ENCODE data around the gene ITGA11.

ITGA11 gene

DNA sequence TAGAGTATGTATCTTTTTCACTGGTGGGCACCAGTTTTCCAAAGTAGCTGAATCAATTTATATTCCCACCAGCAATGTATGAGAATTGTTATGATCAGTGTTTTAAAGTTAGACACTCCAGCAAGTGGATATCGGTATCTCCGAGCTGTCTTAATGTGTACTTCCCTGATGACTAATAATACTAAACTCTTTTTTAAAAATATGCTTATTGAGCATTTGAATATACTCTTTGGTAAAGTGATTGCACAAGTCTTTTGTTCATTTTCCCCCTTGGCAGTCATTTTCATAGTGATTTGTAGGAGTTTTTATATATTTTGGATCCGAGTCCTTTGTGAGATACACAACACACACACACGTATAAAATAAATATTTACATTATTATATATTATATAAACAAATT is 166.9 kb downstream of the ITGA11 start:
- H4K20me1 ChIP-seq (ENCODE audit: insufficient read depth, low read length) = no peaks in the 10 kb centered on the region
- peaks cover 3% of the 10 kb centered on the region; the same call in 1 of the 2 replicates for H3K27me3 ChIP-seq (ENCODE audit: insufficient read depth, low read length)
- no peak overlapping the region for H3K4me3 ChIP-seq (ENCODE audit: low read depth, low read length, poor library complexity, severe bottlenecking)
- no peaks in the 10 kb centered on the region for H3K79me2 ChIP-seq (ENCODE audit: insufficient read depth, low read length)
- H2AFZ ChIP-seq (ENCODE audit: low read length) = no peak overlapping the region
- no peaks in the 10 kb centered on the region for H3K9me3 ChIP-seq (ENCODE audit: low read length)
- H3K9ac ChIP-seq (ENCODE audit: low read length) = no peak overlapping the region
- no peaks in the 10 kb centered on the region for H3K9me2 ChIP-seq (ENCODE audit: low read depth, low read length)
- no peak for TF ChIP-seq EZH2 (IDR thresholded peaks at IDR 0.05; ENCODE audit: borderline replicate concordance, low read length)
- TF ChIP-seq, protein P1, sequence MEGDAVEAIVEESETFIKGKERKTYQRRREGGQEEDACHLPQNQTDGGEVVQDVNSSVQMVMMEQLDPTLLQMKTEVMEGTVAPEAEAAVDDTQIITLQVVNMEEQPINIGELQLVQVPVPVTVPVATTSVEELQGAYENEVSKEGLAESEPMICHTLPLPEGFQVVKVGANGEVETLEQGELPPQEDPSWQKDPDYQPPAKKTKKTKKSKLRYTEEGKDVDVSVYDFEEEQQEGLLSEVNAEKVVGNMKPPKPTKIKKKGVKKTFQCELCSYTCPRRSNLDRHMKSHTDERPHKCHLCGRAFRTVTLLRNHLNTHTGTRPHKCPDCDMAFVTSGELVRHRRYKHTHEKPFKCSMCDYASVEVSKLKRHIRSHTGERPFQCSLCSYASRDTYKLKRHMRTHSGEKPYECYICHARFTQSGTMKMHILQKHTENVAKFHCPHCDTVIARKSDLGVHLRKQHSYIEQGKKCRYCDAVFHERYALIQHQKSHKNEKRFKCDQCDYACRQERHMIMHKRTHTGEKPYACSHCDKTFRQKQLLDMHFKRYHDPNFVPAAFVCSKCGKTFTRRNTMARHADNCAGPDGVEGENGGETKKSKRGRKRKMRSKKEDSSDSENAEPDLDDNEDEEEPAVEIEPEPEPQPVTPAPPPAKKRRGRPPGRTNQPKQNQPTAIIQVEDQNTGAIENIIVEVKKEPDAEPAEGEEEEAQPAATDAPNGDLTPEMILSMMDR (IDR thresholded peaks at IDR 0.05; ENCODE audit: low read length) = no peak
- no peaks in the 10 kb centered on the region for H3K4me1 ChIP-seq (ENCODE audit: insufficient read depth, low read length, severe bottlenecking)
- no peaks in the 10 kb centered on the region for H3K36me3 ChIP-seq (ENCODE audit: insufficient read depth, low read length)
- no peak overlapping the region for H3K27ac ChIP-seq (ENCODE audit: low read depth, low read length, poor library complexity, severe bottlenecking)
- no peaks in the 10 kb centered on the region for H3F3A ChIP-seq (ENCODE audit: insufficient read depth, low read length)
- no peak overlapping the region for H3K4me2 ChIP-seq (ENCODE audit: low read length)

DNA sequence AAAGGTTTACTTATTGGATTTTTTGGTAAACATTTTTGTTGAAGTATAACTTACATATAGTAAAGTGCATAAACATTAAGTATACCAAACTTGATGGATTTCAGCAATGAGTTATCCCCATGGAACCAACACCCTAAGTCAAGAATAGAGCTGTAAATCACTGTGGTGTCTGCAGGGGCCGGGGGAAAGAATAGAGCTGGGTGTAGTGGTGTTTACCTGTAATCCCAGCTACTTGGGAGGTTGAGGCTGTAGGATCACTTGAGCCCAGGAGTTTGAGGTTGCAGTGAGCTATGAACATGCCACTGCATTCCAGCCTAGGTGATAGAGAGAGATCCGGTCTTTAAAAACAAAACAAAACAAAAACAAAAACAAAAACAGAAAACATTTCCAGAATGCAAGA is 167.7 kb downstream of the ITGA11 start:
- peaks cover 3% of the 10 kb centered on the region; the same call in 1 of the 2 replicates for H3K27me3 ChIP-seq (ENCODE audit: insufficient read depth, low read length)
- H3K9me2 ChIP-seq (ENCODE audit: low read depth, low read length) = no peaks in the 10 kb centered on the region
- no peaks in the 10 kb centered on the region for H3K79me2 ChIP-seq (ENCODE audit: insufficient read depth, low read length)
- no peaks in the 10 kb centered on the region for H3K9me3 ChIP-seq (ENCODE audit: low read length)
- H3K9ac ChIP-seq (ENCODE audit: low read length) = no peak overlapping the region
- H3F3A ChIP-seq (ENCODE audit: insufficient read depth, low read length) = no peaks in the 10 kb centered on the region
- no peaks in the 10 kb centered on the region for H4K20me1 ChIP-seq (ENCODE audit: insufficient read depth, low read length)
- no peak overlapping the region for H3K27ac ChIP-seq (ENCODE audit: low read depth, low read length, poor library complexity, severe bottlenecking)
- no peak overlapping the region for H3K4me2 ChIP-seq (ENCODE audit: low read length)
- no peaks in the 10 kb centered on the region for H3K36me3 ChIP-seq (ENCODE audit: insufficient read depth, low read length)
- H2AFZ ChIP-seq (ENCODE audit: low read length) = no peak overlapping the region
- no peaks in the 10 kb centered on the region for H3K4me1 ChIP-seq (ENCODE audit: insufficient read depth, low read length, severe bottlenecking)
- no peak overlapping the region for H3K4me3 ChIP-seq (ENCODE audit: low read depth, low read length, poor library complexity, severe bottlenecking)
- TF ChIP-seq, protein P1 (IDR thresholded peaks at IDR 0.05; ENCODE audit: low read length) = no peak
- no peak for TF ChIP-seq EZH2 (IDR thresholded peaks at IDR 0.05; ENCODE audit: borderline replicate concordance, low read length)

DNA sequence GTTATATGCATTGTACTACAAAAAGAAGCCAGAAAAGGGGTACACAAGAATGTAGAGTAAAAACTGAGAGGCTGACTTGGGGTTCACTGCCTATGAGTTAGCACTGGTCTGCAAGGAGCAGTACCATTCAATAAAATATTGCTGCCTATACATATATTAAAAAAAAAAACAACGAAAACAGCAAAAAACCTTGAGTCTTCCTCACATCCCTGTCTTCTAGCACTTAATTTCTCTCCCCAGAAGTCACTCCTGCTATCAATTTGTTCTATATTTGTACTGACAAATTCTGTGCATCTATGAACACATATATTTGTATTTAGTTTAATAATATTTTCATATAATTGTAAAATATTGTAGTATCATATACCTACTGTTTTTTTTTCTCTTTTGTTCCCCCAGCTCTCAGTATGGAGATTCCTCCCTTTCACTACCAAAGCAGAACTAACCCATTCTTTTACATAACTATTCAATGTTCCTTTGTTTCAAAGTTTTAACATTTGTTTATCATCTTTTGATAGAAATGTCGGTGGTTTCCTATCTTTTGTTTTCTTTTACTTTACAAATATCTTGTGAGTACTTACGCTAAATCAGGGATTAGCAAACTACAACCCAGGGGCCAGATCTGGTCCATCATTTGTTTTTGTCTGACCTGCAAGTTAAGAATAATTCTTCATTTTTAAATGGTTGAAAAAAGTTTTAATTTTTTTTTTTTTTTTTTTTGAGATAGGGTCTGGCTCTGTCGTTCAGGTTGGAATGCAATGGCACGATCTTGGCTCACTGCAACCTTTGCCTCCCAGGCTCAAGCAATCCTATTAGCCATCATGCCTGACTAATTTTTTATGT is 169.2 kb downstream of the ITGA11 start:
- Histone ChIP-seq H3K4me1 (ENCODE audit: insufficient read depth, low read length, severe bottlenecking) (no peaks in the 10 kb centered on the region), H2AFZ (ENCODE audit: low read length) (no peak overlapping the region), H3K4me2 (ENCODE audit: low read length) (no peak overlapping the region), H4K20me1 (ENCODE audit: insufficient read depth, low read length) (no peaks in the 10 kb centered on the region), H3K79me2 (ENCODE audit: insufficient read depth, low read length) (no peaks in the 10 kb centered on the region), H3K9me2 (ENCODE audit: low read depth, low read length) (no peaks in the 10 kb centered on the region), H3F3A (ENCODE audit: insufficient read depth, low read length) (no peaks in the 10 kb centered on the region), H3K27me3 (ENCODE audit: insufficient read depth, low read length) (peaks cover 3% of the 10 kb centered on the region; the same call in 1 of the 2 replicates), H3K27ac (ENCODE audit: low read depth, low read length, poor library complexity, severe bottlenecking) (no peak overlapping the region), H3K9ac (ENCODE audit: low read length) (no peak overlapping the region), H3K9me3 (ENCODE audit: low read length) (no peaks in the 10 kb centered on the region), H3K36me3 (ENCODE audit: insufficient read depth, low read length) (no peaks in the 10 kb centered on the region), H3K4me3 (ENCODE audit: low read depth, low read length, poor library complexity, severe bottlenecking) (no peak overlapping the region)
- TF ChIP-seq, protein P1 (IDR thresholded peaks at IDR 0.05; ENCODE audit: low read length) = no peak
- no peak for TF ChIP-seq EZH2 (IDR thresholded peaks at IDR 0.05; ENCODE audit: borderline replicate concordance, low read length)

Data from OCI-LY1 (cell line).